CD8-positive, alpha-beta memory T cell (primary cell): ENCODE results near the gene CMYA5. TPM values are rescaled to one million over a fixed set of nuclear protein-coding genes. Genes with fewer than 3 reads are reported as not detected.

ENCODE experiments used
- CTCF ChIA-PET: fragments of 350-600 bp; sonication (Branson Sonifier 250); formaldehyde crosslinking; loops from one replicate; lab custom pipeline; 2021; ENCODE audit warnings: antibody characterized with exemption; lab: Charles Lee
- POLR2A ChIA-PET: fragments of 350-600 bp; sonication (Branson Sonifier 250); formaldehyde crosslinking; loops from one replicate; lab custom pipeline; 2021; ENCODE audit warnings: antibody characterized with exemption; lab: Charles Lee
- DNase-seq, 5 donors: peaks; one replicate each; pipeline versions ENCODE4 v3.0.0 to v3.0.0-alpha.2; 2020 to 2022; ENCODE audit warnings: mixed read lengths in 1 of 5
- H3K27ac ChIP-seq: one replicate; pipeline ENCODE4 v1.7.0; 2013; ENCODE audit warnings: low read depth, mild to moderate bottlenecking, low read length, moderate library complexity
- H3K27me3 ChIP-seq: 2 replicates; pipeline ENCODE4 v1.7.0; 2013; ENCODE audit warnings: low read length, mild to moderate bottlenecking; ENCODE audit not compliant: insufficient read depth, poor library complexity, severe bottlenecking
- H3K36me3 ChIP-seq: 2 replicates; pipeline ENCODE4 v1.7.0; 2013; ENCODE audit warnings: mild to moderate bottlenecking, low read length, moderate library complexity; ENCODE audit not compliant: insufficient read depth
- H3K4me1 ChIP-seq: 2 replicates; pipeline ENCODE4 v1.7.0; 2013; ENCODE audit warnings: mild to moderate bottlenecking, low read length, moderate library complexity; ENCODE audit not compliant: insufficient read depth
- H3K4me3 ChIP-seq: 2 replicates; pipeline ENCODE4 v1.7.0; 2013; ENCODE audit warnings: mild to moderate bottlenecking, low read length
- H3K9me3 ChIP-seq: 2 replicates; pipeline ENCODE4 v1.7.0; 2013; ENCODE audit warnings: mild to moderate bottlenecking, low read length
- H3K27ac Mint-ChIP-seq, 8 donors: one replicate each; pipeline ENCODE4 v1.8.0; 2020 to 2021; ENCODE audit warnings: mixed read lengths in 8 of 8, mild to moderate bottlenecking in 6 of 8, inconsistent platforms in 3 of 8, moderate library complexity in 3 of 8
- H3K27me3 Mint-ChIP-seq, 2 donors: one replicate each; pipeline ENCODE4 v1.8.0; 2020 to 2021; ENCODE audit warnings: mixed read lengths in 2 of 2, mild to moderate bottlenecking in 1 of 2, moderate library complexity in 1 of 2
- H3K36me3 Mint-ChIP-seq, 3 donors: one replicate each; pipeline ENCODE4 v1.8.0; 2020 to 2021; ENCODE audit warnings: mixed read lengths in 3 of 3, inconsistent platforms in 1 of 3, mild to moderate bottlenecking in 1 of 3
- H3K4me1 Mint-ChIP-seq, 3 donors: one replicate each; pipeline ENCODE4 v1.8.0; 2020 to 2021; ENCODE audit warnings: mixed read lengths in 3 of 3, inconsistent platforms in 1 of 3, mild to moderate bottlenecking in 1 of 3
- H3K4me3 Mint-ChIP-seq, 7 donors: one replicate each; pipeline ENCODE4 v1.8.0; 2020 to 2021; ENCODE audit warnings: mixed read lengths in 7 of 7, mild to moderate bottlenecking in 6 of 7, moderate library complexity in 4 of 7, inconsistent platforms in 2 of 7
- H3K9me3 Mint-ChIP-seq, 5 donors: one replicate each; pipeline ENCODE4 v1.8.0; 2020 to 2022; ENCODE audit warnings: mixed read lengths in 5 of 5, mild to moderate bottlenecking in 3 of 5, moderate library complexity in 2 of 5, inconsistent platforms in 1 of 5
- polyA plus RNA-seq: library from polyadenylated mRNA; unstranded; fragments of 300-500 nt; fragmentation: Illumina TruSeq; gene quantifications from one replicate; pipeline ENCODE4 v1.2.3, GENCODE V29; 2021
- total RNA-seq, 2 experiments: library from RNA; stranded (reverse); gene quantifications; one replicate each; pipeline ENCODE4 v1.2.3, GENCODE V29; 2021

The CMYA5 gene
- total and polyA plus RNA-seq, 3 experiments from 2014 or later: 0.10 to 0.16 TPM; not detected in 1

- H3K9me3 ChIP-seq: no peaks in the 10 kb centered on the region
- no peaks in the 10 kb centered on the region for H3K27me3 ChIP-seq
- no peaks in the 10 kb centered on the region for H3K4me1 ChIP-seq
- H3K36me3 Mint-ChIP-seq: peaks cover 0 to 12% (median 2%) of the 10 kb centered on the region in 3 donors
- no peak overlapping the region for H3K4me3 ChIP-seq
- no peak overlapping the region for H3K4me3 Mint-ChIP-seq
- no peaks in the 10 kb centered on the region for H3K9me3 Mint-ChIP-seq
- no peak for DNase-seq
- ChIA-PET POLR2A (no interaction called here), CTCF (no interaction called here)
- H3K27me3 Mint-ChIP-seq: peaks cover 5 to 27% of the 10 kb centered on the region in 2 donors
- no peak overlapping the region for H3K27ac ChIP-seq
- no peaks in the 10 kb centered on the region for H3K4me1 Mint-ChIP-seq
- H3K27ac Mint-ChIP-seq: no peak overlapping the region
- H3K36me3 ChIP-seq: no peaks in the 10 kb centered on the region
Measured at GRCh38 chr5:79793304-79793703, 103.7 kb downstream of the CMYA5 start.

GRCh38 chr5:79793722-79794121 is 104.1 kb downstream of the CMYA5 start:
- POLR2A ChIA-PET: no interaction called here
- H3K4me1 Mint-ChIP-seq: no peaks in the 10 kb centered on the region
- H3K27ac ChIP-seq: no peak overlapping the region
- no peak overlapping the region for H3K4me3 Mint-ChIP-seq
- no peaks in the 10 kb centered on the region for H3K9me3 ChIP-seq
- DNase-seq: no peak
- H3K36me3 Mint-ChIP-seq: peaks cover 0 to 12% (median 2%) of the 10 kb centered on the region in 3 donors
- H3K4me1 ChIP-seq: no peaks in the 10 kb centered on the region
- no peaks in the 10 kb centered on the region for H3K27me3 ChIP-seq
- no peaks in the 10 kb centered on the region for H3K36me3 ChIP-seq
- no peaks in the 10 kb centered on the region for H3K9me3 Mint-ChIP-seq
- H3K4me3 ChIP-seq: no peak overlapping the region
- H3K27me3 Mint-ChIP-seq: peaks cover 6 to 23% of the 10 kb centered on the region in 2 donors
- CTCF ChIA-PET: no interaction called here
- no peak overlapping the region for H3K27ac Mint-ChIP-seq

DNA sequence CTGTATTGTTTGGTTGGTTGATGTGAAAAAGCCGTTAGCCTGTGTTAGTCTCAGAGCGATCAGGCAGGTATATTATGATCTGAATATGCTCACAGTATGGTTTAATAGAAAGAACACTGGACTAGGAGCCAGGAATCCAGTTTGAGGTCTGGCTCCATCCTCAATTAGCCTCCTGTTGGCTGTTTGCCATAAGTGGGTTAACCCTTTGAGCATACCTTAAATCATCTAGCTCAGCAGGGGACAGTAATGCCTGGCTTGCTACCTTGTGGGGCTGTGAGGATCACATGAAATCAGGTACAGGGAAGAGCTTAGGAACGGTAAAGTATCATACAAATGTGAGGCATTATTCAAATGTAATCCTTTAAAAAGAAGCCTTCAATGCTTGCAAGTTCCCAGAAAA is 104.7 kb downstream of the CMYA5 start:
- H3K9me3 ChIP-seq: no peaks in the 10 kb centered on the region
- H3K27ac Mint-ChIP-seq: no peak overlapping the region
- DNase-seq: no peak
- peaks cover 0 to 12% (median 2%) of the 10 kb centered on the region in 3 donors for H3K36me3 Mint-ChIP-seq
- POLR2A ChIA-PET: no interaction called here
- H3K4me3 Mint-ChIP-seq: no peak overlapping the region
- no peak overlapping the region for H3K4me3 ChIP-seq
- no peak overlapping the region for H3K27ac ChIP-seq
- CTCF ChIA-PET: no interaction called here
- H3K9me3 Mint-ChIP-seq: no peaks in the 10 kb centered on the region
- no peaks in the 10 kb centered on the region for H3K27me3 ChIP-seq
- H3K4me1 Mint-ChIP-seq: no peaks in the 10 kb centered on the region
- no peaks in the 10 kb centered on the region for H3K36me3 ChIP-seq
- H3K4me1 ChIP-seq: no peaks in the 10 kb centered on the region
- H3K27me3 Mint-ChIP-seq: peaks cover 6 to 19% of the 10 kb centered on the region in 2 donors

- Mint-ChIP-seq H3K4me1 (peaks cover 0 to under 1% (median 0%) of the 10 kb centered on the region in 3 donors), H3K27ac (no peak overlapping the region), H3K36me3 (peaks cover 0 to 3% (median 2%) of the 10 kb centered on the region in 3 donors), H3K9me3 (no peaks in the 10 kb centered on the region), H3K4me3 (no peak overlapping the region), H3K27me3 (peaks cover 6 to 8% of the 10 kb centered on the region in 2 donors)
- H3K4me1 ChIP-seq: peaks cover 2% of the 10 kb centered on the region
- POLR2A ChIA-PET: no interaction called here
- CTCF ChIA-PET: no interaction called here
- H3K9me3 ChIP-seq: no peaks in the 10 kb centered on the region
- no peak overlapping the region for H3K4me3 ChIP-seq
- no peak overlapping the region for H3K27ac ChIP-seq
- no peaks in the 10 kb centered on the region for H3K36me3 ChIP-seq
- no peak for DNase-seq
- no peaks in the 10 kb centered on the region for H3K27me3 ChIP-seq
Measured at GRCh38 chr5:79795764-79796398, 106.2 kb downstream of the CMYA5 start.

DNA sequence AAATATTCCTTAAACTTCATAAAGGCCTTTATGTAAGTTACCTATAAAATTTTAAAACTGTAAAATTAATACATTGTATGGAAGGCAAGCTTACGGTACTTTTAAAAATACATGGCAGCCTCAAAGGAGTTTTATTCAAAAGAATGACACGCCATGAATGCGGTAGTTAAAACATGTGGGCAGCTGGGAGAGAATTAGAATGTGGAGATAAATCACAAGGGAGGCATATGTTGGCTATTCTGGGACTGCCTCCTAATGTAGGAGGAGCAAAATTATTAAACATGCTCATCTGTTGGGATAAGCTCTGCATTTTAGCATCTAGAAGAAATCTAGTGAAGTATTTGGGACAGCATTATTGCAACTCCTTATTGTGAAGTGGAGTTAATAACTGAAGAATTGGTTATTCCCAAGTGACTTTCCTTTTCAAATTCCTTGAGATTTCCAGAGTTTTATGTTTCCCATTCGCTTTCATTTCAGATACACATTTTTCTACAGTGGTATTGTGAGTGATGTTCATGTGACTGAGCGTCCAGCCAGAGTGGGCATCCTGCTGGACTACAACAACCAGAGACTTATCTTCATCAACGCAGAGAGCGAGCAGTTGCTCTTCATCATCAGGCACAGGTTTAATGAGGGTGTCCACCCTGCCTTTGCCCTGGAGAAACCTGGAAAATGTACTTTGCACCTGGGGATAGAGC is 109.4 kb downstream of the CMYA5 start:
- no peak overlapping the region for H3K27ac Mint-ChIP-seq
- H3K27me3 Mint-ChIP-seq: peaks cover 5 to 6% of the 10 kb centered on the region in 2 donors
- peaks cover 0 to 2% (median 0%) of the 10 kb centered on the region in 3 donors for H3K36me3 Mint-ChIP-seq
- H3K36me3 ChIP-seq: no peaks in the 10 kb centered on the region
- ChIA-PET CTCF (no interaction called here), POLR2A (no interaction called here)
- H3K4me1 Mint-ChIP-seq: peaks cover 5 to 14% (median 9%) of the 10 kb centered on the region in 3 donors
- H3K9me3 ChIP-seq: no peaks in the 10 kb centered on the region
- no peak overlapping the region for H3K27ac ChIP-seq
- no peak overlapping the region for H3K4me3 Mint-ChIP-seq
- DNase-seq: no peak
- no peaks in the 10 kb centered on the region for H3K27me3 ChIP-seq
- H3K4me3 ChIP-seq: no peak overlapping the region
- H3K4me1 ChIP-seq: peaks cover 14% of the 10 kb centered on the region
- H3K9me3 Mint-ChIP-seq: no peaks in the 10 kb centered on the region

DNA sequence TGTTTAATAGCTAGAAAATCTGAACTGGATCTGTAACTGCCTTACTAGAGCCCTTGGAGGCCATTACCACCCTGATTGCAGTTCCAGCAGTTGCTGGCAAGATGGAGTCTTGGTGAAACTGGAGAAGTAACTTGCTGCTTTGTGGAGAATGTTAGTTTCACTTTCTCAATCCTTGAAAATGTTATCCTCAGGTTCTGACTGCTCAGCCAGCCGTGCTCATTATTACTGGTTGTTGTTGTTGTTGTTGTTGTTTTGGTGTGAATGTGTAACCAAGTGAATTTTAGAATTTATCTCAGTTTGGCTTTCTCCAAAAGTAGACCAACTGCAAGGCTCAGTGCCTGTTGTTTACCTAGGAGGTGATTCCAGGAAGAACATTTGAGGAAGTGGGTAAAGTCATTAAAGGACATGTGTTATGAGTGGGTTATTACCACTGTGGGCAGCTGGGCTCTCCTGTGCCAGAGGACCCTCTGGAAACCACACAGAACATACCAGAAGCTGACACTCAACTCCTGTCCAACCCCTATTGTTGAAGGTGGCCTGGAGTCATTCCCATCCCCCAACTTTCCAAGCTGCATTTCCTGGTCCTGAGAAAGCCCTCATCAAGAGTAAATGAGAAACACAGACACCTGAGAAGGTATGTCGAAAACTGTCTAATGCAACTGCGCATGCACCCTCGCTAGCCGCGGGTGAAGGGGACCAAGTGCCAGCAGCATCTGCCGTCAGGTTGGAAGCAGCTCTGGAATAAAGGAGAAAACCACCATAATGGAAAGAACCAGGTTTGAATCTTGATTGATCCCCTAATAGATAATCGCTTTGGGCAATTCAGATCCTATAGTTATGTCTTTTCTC is 111.6 kb downstream of the CMYA5 start:
- Mint-ChIP-seq H3K36me3 (no peaks in the 10 kb centered on the region), H3K27me3 (peaks cover 0 to 3% of the 10 kb centered on the region in 2 donors), H3K4me3 (no peak overlapping the region), H3K9me3 (no peaks in the 10 kb centered on the region), H3K4me1 (peaks cover 5 to 14% (median 9%) of the 10 kb centered on the region in 3 donors), H3K27ac (peak overlapping the region in 3 of 8 donors; percentile 21 to 42 (median 28))
- no peaks in the 10 kb centered on the region for H3K36me3 ChIP-seq
- CTCF ChIA-PET: no interaction called here
- H3K27ac ChIP-seq: no peak overlapping the region
- no peaks in the 10 kb centered on the region for H3K27me3 ChIP-seq
- H3K9me3 ChIP-seq: no peaks in the 10 kb centered on the region
- no peak for DNase-seq
- POLR2A ChIA-PET: no interaction called here
- H3K4me1 ChIP-seq: peaks cover 14% of the 10 kb centered on the region
- H3K4me3 ChIP-seq: no peak overlapping the region

GRCh38 chr5:79802406-79802805 is 112.8 kb downstream of the CMYA5 start:
- no peaks in the 10 kb centered on the region for H3K9me3 ChIP-seq
- H3K27ac ChIP-seq: no peak overlapping the region
- no peaks in the 10 kb centered on the region for H3K27me3 ChIP-seq
- Mint-ChIP-seq H3K4me3 (no peak overlapping the region), H3K36me3 (no peaks in the 10 kb centered on the region), H3K27ac (peak overlapping the region in 1 of 8 donors; percentile 65), H3K27me3 (peaks cover 0 to 5% of the 10 kb centered on the region in 2 donors), H3K4me1 (peaks cover 5 to 14% (median 9%) of the 10 kb centered on the region in 3 donors), H3K9me3 (no peaks in the 10 kb centered on the region)
- H3K36me3 ChIP-seq: no peaks in the 10 kb centered on the region
- DNase-seq: no peak
- peaks cover 14% of the 10 kb centered on the region for H3K4me1 ChIP-seq
- H3K4me3 ChIP-seq: no peak overlapping the region
- ChIA-PET POLR2A (no interaction called here), CTCF (no interaction called here)

DNA sequence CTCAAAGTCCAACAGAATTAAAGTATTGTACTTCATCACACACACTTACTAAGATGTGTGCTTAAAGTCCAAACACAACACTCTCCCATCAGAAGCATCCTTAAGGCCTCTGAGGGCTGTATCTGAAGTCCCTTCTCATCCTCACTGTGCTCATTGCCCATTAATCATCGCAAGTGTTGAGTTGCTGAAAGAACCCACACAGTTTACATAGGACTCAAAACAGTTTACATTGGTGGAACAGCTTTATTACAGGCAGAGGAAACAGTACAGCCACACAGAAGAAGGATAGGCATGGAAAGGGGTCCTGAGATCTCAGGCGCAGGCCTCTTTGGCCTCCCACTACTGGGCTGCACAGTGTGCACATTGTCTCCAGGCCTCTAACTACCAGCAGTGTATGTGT is 113.4 kb downstream of the CMYA5 start:
- Mint-ChIP-seq H3K9me3 (no peaks in the 10 kb centered on the region), H3K27ac (peak overlapping the region in 1 of 8 donors; percentile 24), H3K4me1 (peaks cover 5 to 14% (median 9%) of the 10 kb centered on the region in 3 donors), H3K4me3 (no peak overlapping the region), H3K36me3 (no peaks in the 10 kb centered on the region), H3K27me3 (peaks cover 0 to 5% of the 10 kb centered on the region in 2 donors)
- POLR2A ChIA-PET: no interaction called here
- H3K27me3 ChIP-seq: no peaks in the 10 kb centered on the region
- CTCF ChIA-PET: no interaction called here
- DNase-seq: no peak
- peaks cover 14% of the 10 kb centered on the region for H3K4me1 ChIP-seq
- H3K9me3 ChIP-seq: no peaks in the 10 kb centered on the region
- no peaks in the 10 kb centered on the region for H3K36me3 ChIP-seq
- H3K27ac ChIP-seq: no peak overlapping the region
- H3K4me3 ChIP-seq: no peak overlapping the region
